ENCODE results near the gene GRAMD4. TPM values are rescaled to one million over a fixed set of nuclear protein-coding genes. Genes with fewer than 3 reads are reported as not detected.

Gene GRAMD4
- polyA plus RNA-seq, 3 donors = 9.5 to 33.3 (median 12.6) TPM

GRCh38 chr22:46580940-46581537 is 39.1 kb upstream of the GRAMD4 start:
- Histone ChIP-seq H3K4me3 (replicated peaks in 1 of 3; ENCODE audit: low read depth in 2 of 3, low read length in 3 of 3) (no peak overlapping the region), H4K20me1 (ENCODE audit: insufficient read depth, low read length) (peaks cover 64% of the 10 kb centered on the region), H3K9me3 (replicated peaks in 1 of 2; ENCODE audit: control insufficient read depth in 1 of 2, insufficient read depth in 1 of 2, low read length in 2 of 2) (no peaks in the 10 kb centered on the region), H3K36me3 (replicated peaks in 1 of 2; ENCODE audit: control insufficient read depth in 1 of 2, insufficient read depth in 2 of 2, low read length in 2 of 2) (peaks cover 0 to 3% of the 10 kb centered on the region in 2 donors), H3K4me1 (ENCODE audit: control insufficient read depth in 1 of 2, insufficient read depth in 2 of 2, low read length in 2 of 2) (peaks cover 58 to 59% of the 10 kb centered on the region in 2 donors), H3K27ac (ENCODE audit: low read depth in 1 of 2, low read length in 2 of 2) (no peak overlapping the region), H3K4me2 (replicated peaks; ENCODE audit: extremely low read depth, low read length, poor library complexity, severe bottlenecking) (no peak overlapping the region), H3K27me3 (ENCODE audit: control insufficient read depth in 2 of 2, insufficient read depth in 2 of 2, low read length in 2 of 2) (no peaks in the 10 kb centered on the region), H3K79me2 (ENCODE audit: insufficient read depth, low read length) (peaks cover 88% of the 10 kb centered on the region), H2AFZ (ENCODE audit: insufficient read depth, low read depth, low read length, poor library complexity, severe bottlenecking) (no peak overlapping the region), H3K9ac (ENCODE audit: insufficient read depth, low read length, poor library complexity, severe bottlenecking) (no peak overlapping the region)
- DNase-seq = no peak
- H3K4me1 Mint-ChIP-seq = peaks cover 57% of the 10 kb centered on the region
- H3K4me3 Mint-ChIP-seq = no peak overlapping the region
- peak overlapping the region in 1 of 7 donors; percentile 28 for H3K27ac Mint-ChIP-seq
- intact Hi-C loops (cut with micrococcal nuclease) = no loop called here
- no peaks in the 10 kb centered on the region for H3K9me3 Mint-ChIP-seq
- 92% methylated on average over 4 of the region's 13 CpGs for WGBS (ENCODE audit: insufficient coverage)
- TF ChIP-seq CTCF (IDR thresholded peaks at IDR 0.05) = no peak
- peaks cover 10 to 12% of the 10 kb centered on the region in 2 donors for H3K36me3 Mint-ChIP-seq
- peaks cover 0 to 5% (median 1%) of the 10 kb centered on the region in 3 donors for H3K27me3 Mint-ChIP-seq (ENCODE audit: low read depth in 3 of 3)

GRCh38 chr22:46581538-46582244 is 38.5 kb upstream of the GRAMD4 start:
- Histone ChIP-seq H3K9ac (ENCODE audit: insufficient read depth, low read length, poor library complexity, severe bottlenecking) (no peak overlapping the region), H2AFZ (ENCODE audit: insufficient read depth, low read depth, low read length, poor library complexity, severe bottlenecking) (no peak overlapping the region), H3K79me2 (ENCODE audit: insufficient read depth, low read length) (peaks cover 94% of the 10 kb centered on the region), H3K27ac (ENCODE audit: low read depth in 1 of 2, low read length in 2 of 2) (no peak overlapping the region), H3K36me3 (replicated peaks in 1 of 2; ENCODE audit: control insufficient read depth in 1 of 2, insufficient read depth in 2 of 2, low read length in 2 of 2) (peaks cover 0 to 3% of the 10 kb centered on the region in 2 donors), H3K4me1 (ENCODE audit: control insufficient read depth in 1 of 2, insufficient read depth in 2 of 2, low read length in 2 of 2) (peaks cover 58 to 60% of the 10 kb centered on the region in 2 donors), H3K4me2 (replicated peaks; ENCODE audit: extremely low read depth, low read length, poor library complexity, severe bottlenecking) (no peak overlapping the region), H3K9me3 (replicated peaks in 1 of 2; ENCODE audit: control insufficient read depth in 1 of 2, insufficient read depth in 1 of 2, low read length in 2 of 2) (no peaks in the 10 kb centered on the region), H3K27me3 (ENCODE audit: control insufficient read depth in 2 of 2, insufficient read depth in 2 of 2, low read length in 2 of 2) (no peaks in the 10 kb centered on the region), H4K20me1 (ENCODE audit: insufficient read depth, low read length) (peaks cover 64% of the 10 kb centered on the region), H3K4me3 (replicated peaks in 1 of 3; ENCODE audit: low read depth in 2 of 3, low read length in 3 of 3) (peak overlapping the region in 1 of 3 experiments; percentile 23)
- peaks cover 0 to 5% (median 1%) of the 10 kb centered on the region in 3 donors for H3K27me3 Mint-ChIP-seq (ENCODE audit: low read depth in 3 of 3)
- TF ChIP-seq CTCF (IDR thresholded peaks at IDR 0.05) = no peak
- 45% methylated on average over 11 of the region's 14 CpGs for WGBS (ENCODE audit: insufficient coverage)
- intact Hi-C loops (cut with micrococcal nuclease) = no loop called here
- peaks cover 57% of the 10 kb centered on the region for H3K4me1 Mint-ChIP-seq
- DNase-seq = no peak
- H3K27ac Mint-ChIP-seq = peak overlapping the region in 3 of 7 donors; percentile 18 to 28 (median 26)
- H3K9me3 Mint-ChIP-seq = no peaks in the 10 kb centered on the region
- peak overlapping the region in 1 of 2 donors; percentile 26 for H3K4me3 Mint-ChIP-seq
- H3K36me3 Mint-ChIP-seq = peaks cover 10 to 12% of the 10 kb centered on the region in 2 donors

All from CD14-positive monocyte (primary cell).